Stimulated activated CD4-positive, alpha-beta T cell treated with anti-CD3 and anti-CD28 coated beads, Interleukin-4, amount 100 ng/mL, for 1 hour (primary cell): ENCODE measurements around the gene DGKB.

Source experiments
- DNase-seq: peaks from one replicate; pipeline ENCODE4 v3.0.0-alpha.2; 2020

DGKB gene

DNA sequence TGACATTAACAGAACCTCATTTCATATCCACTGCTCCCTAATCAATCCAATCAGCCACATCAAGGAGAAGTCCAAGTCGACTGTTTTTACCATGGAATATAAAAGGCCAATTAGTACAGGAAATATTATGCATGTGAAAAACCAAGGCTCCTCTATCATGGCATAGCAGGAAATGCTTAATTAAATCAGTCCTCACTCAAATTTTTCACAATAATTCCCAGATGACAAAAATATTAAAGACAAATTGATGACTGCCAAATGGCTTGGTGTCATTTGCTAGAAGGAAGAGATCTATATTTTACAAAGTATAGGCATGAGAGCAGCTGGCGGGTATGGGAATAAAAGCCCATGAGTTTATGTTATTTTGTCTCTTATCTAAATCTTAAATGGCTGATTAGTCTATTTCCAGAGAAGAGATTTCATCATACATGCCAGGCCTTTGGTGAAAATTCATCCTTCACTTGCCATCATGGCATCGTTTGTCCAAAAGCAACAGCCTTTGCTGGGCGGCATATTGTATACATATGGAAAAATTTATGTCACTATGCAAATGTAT, 219.6 kb downstream of the DGKB start:
- no peak for DNase-seq

DNA sequence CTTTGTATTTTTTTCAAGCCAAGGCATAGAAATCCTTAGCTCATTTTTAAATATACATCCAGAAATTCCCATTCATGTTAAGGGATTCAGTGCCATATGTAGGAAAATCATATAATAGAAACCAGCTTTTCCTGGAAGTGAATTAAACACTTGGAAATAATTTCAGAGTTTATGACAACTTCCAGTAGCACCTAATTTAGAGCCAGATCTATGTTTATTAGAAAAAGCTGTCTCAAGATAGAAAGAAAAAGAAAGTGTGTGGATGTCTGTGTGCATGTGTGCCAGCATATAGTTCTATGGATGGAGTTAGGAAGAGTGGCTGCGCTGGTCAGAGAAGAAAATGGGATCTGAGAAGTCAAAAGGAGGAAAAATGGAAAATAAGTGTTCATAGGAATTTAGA, 225.7 kb downstream of the DGKB start:
- no peak for DNase-seq

DNA sequence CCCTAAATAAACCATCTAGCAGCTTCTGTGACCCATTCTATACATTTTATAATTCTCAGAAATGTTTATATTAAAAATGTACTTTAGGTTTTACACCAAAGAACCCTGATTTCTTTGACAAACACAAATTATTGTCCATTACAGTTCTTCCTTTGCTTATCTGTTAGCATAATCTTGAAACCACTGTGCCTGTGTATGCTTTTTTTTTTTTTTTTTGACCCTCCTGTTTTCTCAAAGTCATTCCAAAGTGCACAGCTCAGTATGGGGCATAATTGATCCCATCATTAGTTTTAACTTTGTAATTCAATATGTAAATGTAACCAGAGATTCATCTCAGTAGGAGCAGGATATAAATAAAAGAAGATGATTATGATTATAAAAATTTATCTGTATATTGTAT, 229.3 kb downstream of the DGKB start:
- DNase-seq, result no peak

DNA sequence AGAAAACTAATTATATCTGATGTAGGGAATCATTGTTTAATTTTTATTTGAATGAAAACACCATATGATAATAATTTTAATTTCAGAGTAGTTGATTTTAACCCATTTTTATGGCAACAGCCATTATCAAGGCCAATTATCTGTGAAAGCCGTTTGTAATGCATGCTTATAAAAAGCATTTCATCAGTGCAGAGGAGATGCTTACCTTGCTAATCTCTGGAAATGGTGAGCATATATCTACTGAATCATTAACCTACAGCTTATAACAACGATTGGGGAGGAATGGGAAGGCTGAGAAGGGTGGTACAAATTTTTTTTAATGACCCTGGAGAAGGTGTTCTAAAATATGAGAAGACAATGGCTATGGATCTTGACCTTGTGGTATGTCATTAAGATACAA, 235.6 kb downstream of the DGKB start:
- no peak for DNase-seq

DNA sequence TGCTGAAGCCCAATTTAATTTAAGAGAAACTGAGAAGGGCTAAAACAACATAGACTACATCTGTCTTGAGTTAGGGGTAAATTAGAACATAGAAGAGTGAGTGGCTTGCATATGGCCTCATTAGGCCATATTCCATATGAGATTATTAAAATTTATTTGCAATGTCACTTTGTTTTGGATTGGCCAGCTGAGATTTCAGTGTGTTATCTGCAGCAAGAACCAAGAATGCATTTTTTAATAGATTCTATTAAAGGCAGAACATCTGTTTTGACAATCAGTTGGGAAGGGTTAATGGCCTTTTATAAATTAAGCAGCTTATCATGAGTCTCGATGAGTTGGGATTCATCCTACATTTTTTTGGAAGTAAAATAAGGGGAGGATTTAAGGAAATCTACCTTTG, 236.2 kb downstream of the DGKB start:
- DNase-seq, result no peak

DNA sequence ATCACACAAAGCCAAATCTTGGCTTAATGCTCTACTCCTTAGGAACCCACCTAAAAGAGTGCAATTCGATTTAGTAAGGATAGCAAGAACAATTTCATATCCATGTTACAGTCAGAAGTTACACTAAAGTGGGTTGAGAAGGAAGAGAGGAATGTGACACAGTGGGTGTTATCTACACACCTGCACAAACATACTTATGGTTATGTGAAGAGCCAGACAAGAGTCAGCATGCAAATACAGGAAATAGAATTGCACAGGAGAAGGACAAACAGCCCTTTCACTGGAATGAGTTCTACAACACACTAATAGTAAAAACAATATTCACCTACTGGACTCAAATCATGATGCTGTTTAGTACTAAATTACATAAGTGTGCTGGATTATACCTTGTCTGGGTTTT, 262.8 kb downstream of the DGKB start:
- DNase-seq, result no peak

DNA sequence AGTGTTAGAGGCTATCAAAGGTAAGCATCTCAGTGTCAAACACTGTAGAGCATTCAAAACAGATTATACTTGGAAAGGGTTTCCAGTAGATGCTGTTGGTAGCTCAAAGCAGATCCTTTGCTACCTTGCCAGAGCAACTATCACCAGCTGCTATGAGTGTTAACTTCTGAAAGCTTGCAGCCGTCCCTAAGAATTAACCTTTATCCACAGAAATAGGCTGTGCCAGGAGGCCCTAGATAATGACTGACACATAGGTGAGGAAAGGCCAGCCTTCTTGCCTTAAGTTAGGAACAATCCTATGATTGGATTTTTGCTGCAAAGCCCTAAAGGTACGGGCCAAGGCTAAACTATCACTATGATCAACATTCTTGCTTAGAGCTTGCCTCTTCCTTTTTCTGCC, 263.2 kb downstream of the DGKB start:
- DNase-seq, result no peak

DNA sequence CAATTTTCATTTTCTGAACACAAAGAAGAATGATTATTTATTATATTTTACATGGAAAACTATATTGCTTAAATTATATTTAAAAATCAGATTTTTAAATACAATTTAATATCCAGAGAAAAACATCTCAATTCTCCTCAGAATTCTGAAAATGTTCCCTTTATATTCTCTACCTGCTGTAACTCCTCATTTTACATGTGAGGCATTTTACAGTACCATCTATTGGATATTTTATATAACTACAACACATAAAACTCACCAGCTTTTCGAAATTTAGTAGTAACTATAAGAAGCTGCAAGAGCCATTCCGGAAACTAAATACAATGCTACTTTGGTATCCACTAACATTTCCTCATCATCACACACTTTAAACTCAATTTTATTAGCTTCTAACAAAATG, 264.6 kb downstream of the DGKB start:
- DNase-seq, result no peak

DNA sequence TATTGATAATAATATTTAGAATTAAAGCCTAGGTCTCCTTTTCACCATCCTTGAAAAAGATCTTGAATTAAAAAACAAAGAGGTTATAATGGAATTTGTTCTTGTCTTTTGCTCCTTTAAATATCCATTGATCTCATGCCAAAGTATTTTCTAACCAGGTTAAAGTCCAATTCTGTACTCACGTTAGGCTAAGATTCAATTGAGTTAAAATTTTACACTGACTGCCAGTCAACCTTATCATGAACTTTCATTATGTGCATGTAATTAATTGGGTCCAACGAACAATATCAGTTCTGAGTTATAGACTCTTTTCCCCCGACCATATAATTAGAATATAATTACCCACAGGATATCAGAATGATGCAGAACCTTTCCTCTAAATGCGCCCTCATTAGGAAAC, 266.6 kb downstream of the DGKB start:
- DNase-seq, result no peak

DNA sequence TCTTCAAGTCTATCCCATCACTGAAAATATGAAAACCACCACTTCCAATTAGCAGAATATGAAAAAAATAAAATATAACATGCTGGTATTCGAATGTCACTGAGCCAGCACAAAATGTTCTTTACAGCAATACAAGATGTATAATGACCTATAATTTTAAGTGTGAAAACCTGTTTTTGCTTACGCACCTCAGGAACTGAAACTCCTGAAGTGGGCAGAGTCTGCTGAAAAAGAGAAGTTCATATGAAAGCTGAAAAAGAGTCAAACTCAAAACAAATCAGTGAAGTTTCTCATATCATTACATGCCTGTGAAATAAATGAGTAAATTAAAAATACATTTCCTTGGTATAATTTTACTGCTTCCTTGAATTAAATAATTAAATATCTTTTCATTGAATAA, 272.5 kb downstream of the DGKB start:
- DNase-seq, result no peak

DNA sequence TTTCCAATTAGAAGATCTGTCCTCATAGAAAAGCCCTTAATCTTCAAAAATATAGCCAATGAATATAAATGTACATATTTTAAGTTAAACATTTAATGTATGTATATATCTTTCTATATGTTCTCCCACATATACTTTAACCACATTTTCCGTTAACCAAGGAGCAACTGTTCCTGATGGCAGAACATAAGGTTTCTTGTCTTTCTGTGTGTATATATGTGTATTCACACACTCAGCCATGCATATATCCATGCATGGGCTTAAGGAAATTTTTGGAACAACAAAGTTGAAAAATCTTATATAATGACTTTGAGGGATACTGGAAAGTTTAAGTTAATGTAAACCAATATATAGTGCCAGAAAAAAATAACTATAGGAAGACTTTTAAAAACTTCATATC, 274.0 kb downstream of the DGKB start:
- DNase-seq, result no peak

DNA sequence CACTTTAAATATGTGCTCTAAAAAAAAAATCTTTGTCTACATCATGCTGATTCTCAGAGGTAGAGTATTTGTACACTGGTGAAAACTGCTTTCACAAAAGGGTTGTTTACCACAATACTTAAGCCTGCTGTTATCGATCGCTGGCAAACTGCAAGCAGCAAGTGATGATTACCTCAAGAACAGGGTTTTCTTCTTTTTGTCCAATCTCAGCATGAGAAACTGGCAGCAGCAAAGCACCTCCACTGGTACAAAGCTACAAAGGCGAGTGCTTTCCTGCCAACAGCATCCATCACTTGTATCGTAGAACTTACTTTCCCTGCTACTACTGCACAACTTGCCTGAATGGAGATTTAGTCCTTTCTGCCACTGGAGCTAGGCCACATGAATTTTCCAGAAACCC, 276.5 kb downstream of the DGKB start:
- DNase-seq, result no peak

DNA sequence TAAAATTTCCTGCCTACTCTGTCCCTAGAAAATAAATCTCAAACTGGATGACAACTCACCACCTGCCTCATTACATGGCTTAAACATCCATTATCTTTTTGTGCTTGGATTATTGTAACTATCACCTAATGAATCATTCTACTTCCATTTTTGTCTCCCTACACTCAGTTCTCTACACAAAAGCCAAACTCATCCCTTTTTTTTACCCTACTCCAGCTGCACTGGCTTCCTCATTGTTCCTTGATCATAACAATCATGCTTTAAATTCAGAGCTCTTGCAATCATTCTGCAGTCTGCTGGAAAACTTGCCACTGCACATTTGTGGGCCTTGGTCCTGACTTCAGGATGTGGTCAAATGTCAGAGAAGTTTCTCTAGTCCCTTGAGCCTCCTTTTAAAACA, 280.0 kb downstream of the DGKB start:
- DNase-seq, result no peak

DNA sequence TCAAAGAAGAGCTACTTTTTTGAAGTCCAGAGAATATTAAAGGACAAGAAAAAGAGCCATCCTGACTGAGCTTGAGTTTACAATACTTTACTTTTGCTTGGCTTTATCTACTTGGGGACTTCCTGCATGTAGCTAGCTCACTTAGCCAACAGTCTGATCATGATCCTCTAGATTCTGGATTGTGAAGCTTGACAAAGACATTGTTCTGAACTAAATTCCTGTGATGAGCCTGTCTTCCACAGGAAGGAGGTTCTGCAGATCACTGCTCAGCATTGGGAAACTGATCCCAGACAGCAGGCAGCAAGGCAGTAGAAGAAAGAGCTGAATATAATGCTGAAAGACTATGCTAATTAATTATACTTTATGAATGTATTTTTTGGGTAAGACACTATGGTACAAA, 296.4 kb downstream of the DGKB start:
- no peak for DNase-seq

DNA sequence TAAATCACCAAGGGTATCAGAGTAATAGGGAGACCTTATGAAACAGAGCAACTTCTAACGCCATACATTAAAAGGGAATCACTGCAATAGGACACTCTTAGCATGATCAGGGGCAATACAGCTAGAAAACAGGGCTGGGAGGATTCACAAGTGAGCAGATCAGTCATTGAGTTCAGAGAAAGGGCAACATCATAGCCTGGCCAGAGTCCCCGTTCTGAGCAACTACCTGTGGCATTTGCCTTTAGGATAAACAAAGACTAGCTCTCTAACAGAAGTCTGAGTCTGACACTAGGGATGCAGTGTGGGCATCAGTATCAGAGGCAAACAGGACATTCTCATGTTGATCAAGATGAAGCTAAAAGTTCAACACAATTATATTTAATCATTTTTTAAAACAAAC, 297.9 kb downstream of the DGKB start:
- no peak for DNase-seq

DNA sequence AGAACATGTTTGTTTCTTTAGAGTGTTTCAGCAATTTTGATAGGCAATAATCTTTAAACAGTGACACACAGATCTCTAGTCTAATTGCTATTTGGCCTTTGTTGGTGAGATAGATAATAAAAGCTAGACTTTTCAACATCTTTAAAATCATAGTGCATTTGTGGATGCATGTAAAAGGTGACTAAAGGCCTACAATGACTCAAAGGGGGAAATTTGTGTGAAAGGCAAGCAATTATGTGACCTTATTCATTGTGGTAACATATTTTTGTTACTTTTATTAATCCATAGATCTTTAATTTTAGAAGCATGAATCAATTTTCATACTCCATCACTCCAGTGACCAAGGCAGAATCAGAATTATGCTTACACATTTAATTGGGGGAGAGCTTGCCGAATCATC, 299.7 kb downstream of the DGKB start:
- no peak for DNase-seq

DNA sequence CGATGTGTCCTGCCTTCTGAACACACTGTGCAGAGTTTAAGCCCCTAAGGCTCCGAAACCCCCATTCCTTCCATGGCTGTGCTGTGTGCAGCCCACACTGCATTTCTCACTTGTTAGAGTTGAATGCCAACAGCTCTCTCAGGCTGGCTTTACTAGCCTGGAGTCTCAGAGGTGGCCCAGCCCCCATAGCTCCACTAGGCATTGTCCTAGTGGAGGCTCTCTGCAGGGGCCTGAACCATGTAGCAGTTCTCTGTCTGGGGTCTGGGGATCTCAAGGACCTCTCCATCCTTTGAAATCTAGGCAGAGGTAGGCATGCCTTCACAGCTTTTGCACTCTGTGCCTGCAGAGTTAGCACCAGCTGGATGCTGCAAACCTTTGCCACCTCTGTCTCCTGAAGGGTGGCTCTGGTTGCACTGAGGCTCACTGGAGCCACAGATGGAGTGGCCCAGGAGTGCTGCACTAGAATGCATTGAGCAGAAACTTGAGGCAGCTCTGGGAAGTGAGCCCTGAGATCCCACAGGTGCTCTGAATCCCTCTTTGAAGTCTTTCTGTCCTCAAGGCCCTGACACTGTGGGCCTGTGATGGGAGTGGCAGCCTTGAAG, 301.7 kb downstream of the DGKB start:
- DNase-seq, result no peak

DNA sequence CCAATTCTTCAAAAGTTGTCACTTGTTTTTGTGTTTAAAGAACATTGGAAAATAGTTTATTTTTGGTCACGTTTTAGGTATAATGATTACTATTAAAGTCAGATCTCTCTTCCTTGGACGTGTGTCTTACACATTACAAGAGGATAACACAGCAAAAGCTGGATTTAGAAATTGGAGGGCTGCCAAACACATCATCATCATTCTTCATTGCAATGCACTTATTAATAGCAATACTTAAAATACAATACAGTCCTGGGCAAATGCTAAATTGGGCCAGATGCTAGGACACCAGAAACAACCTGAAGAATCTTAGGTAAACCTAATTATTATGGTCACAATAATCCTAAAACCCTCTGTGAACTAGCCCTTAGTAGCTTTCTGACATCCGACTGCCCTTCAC, 303.6 kb downstream of the DGKB start:
- DNase-seq, result no peak

DNA sequence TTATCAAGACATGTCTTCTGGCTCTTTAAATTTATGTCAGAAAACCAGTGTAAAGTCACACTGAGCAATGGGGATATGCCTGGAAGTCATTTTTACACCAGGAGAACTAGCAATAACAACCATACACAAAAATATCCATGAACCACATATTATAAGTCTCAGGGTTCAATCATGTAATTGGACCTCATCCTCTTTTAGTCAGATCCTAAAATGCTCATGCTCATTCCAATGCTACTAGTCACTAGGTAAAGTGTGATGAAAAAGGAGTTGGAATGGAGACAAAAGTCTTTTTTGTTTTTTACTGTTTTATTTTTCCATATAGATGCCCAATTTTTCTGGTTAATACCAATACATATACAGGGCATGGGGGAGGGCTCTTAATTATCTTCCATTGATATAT, 306.1 kb downstream of the DGKB start:
- DNase-seq, result no peak

DNA sequence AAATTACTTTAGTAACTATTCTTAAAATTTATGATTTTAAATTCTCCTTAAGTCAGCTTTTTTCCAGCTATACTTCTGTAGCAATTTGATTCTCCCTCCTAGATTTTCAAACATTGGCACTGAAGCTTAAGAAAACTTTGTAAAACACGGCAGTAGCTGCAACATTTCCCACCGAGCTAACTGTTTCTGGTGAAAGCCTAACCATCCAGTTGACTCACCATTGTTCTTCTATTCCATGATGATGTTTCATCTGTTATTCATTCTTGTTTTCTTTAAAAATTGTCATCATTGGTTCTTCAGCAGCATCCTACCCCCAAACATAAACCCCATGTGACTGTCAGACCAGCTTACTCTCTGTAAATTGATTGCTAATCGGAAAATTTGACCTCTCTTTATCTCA, 312.3 kb downstream of the DGKB start:
- no peak for DNase-seq

DNA sequence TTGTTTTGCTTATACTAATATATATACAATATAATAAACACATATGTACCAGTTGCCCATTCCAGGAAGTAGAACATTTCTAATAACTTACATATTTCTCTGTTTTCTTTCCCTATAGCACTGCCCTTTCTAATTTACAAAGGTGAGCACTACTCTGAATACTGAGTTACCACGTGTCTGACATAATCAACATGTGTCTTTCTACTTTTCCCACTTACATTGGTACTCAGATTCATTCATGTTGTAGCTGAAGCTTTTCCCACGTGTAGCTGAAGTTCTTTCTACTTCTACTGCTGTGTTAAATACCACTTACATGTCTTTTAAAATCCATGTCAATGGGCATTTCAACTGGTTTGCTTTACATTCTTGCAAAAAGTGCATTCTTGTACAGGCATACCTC, 317.3 kb downstream of the DGKB start:
- DNase-seq, result no peak

DNA sequence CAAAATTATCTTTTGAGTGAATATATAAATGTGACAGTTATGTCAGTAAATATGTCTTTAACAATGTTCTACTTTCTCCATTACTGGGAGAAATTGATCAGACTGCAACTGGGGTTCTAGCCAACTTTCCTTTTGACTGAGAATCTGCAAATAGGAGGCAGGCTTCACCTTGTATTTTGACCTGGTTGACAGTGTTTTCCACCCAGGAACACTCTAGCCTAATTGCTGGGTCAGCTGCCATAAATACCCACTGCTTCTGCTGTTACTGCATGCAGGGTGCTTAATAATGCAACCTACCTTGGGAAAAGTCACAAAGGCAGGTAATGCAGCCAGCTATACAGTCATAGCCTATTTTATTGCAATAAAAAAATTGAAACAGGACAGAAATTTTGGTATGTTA, 319.0 kb downstream of the DGKB start:
- no peak for DNase-seq

DNA sequence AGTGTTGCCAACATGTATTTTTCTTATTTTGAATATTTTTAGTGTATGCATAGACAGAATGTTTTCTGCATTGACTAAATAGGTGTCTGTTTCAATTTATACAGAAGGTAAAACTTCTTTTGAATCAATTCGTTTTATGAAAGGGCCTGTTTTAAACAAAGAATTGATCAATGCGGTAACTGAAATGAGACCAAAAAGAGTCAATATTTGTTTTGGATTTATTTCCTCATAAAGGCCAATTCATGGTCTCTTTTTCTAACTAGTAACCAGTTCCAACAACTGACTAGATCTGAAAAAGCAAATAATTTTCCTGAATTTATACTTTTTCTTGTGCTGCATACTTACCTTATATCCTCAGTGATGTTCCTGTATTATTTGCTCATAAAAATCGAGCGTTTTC, 320.5 kb downstream of the DGKB start:
- no peak for DNase-seq

DNA sequence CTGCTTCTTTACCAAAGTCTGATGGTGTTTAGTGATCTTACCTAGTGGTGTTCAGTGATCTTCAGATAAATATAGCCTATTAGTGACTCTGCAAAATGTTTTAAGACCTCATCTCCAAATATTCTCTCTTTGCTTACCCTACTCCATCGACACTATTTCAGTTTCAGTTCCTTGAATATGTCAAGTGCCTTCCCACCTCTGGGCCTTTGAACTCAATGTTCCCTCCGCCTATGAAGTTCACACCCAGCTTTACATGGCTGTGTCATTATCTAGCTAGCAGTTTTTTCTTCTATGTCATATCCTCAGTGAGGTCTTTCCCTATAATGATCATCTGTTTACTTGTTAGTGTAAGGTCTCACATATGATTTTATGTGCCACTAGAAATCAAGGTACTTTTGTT, 322.6 kb downstream of the DGKB start:
- no peak for DNase-seq

DNA sequence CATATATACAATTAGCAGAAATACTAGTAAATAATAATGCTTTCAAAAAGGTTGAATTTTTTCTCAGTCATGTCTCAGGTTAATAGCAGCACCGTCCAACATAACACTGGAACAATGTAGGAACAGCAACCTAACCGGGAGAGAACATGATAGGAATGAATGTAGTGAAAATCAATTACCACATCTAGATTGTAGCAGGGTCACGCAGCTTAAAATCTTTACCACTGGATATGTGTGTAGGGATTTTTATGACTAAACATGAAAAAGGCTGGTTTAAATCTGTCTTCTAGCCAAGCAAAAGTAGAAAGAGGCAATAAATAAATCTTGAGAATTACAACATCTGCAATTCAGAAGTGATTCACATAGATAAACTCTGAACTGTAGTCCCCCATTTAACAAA, 326.0 kb downstream of the DGKB start:
- no peak for DNase-seq
